ENCODE results near the gene CLTCL1. TPM values are rescaled to one million over a fixed set of nuclear protein-coding genes. Genes with fewer than 3 reads are reported as not detected.
A peak's percentile ranks its signal among the peaks of the same experiment; 100 is the strongest.
"Not testable (repeated sequence)": the region's sequence is repeated elsewhere in the genome, so short reads cannot be mapped to it uniquely, and the experiment has no call there.

CLTCL1 gene
- total RNA-seq, 1 donor, result 7.1 TPM

DNA sequence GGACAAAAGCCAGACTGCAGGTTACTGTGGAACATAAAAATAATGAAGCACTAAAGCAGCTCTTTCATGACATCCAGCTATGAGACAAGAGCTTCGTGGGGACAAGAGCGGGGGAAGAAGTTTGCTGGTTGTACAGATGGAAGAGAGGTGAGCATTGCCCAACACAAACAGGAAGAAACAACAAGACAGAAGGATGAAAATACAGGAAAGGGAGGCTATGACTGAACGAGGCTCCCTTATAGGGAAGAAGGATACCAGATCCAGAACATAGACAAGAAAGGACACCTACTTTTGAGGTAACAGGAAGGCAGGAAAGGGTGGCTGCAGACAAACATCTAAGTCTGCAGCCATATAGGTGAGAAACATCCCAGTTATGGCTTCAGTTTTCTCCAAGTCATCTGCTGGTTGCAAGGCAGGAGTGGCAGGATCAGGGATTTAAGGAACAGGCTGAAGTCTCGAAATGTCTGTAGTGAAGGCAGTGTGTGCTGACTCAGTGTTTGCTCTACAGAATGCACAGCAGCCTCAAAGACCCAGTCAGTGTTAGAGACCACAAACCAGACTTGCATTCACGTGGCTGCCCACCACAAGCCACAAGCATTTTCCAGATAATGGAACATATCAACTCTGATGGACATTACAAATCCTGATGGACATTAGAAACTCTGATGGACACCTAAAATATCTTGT lies 1.9 kb downstream of the CLTCL1 start:
- peak; percentile 56 for DNase-seq (ENCODE audit: low read depth)
- no peak overlapping the region for H3K4me3 ChIP-seq (ENCODE audit: low read depth, low read length)
- TF ChIP-seq, protein P1, sequence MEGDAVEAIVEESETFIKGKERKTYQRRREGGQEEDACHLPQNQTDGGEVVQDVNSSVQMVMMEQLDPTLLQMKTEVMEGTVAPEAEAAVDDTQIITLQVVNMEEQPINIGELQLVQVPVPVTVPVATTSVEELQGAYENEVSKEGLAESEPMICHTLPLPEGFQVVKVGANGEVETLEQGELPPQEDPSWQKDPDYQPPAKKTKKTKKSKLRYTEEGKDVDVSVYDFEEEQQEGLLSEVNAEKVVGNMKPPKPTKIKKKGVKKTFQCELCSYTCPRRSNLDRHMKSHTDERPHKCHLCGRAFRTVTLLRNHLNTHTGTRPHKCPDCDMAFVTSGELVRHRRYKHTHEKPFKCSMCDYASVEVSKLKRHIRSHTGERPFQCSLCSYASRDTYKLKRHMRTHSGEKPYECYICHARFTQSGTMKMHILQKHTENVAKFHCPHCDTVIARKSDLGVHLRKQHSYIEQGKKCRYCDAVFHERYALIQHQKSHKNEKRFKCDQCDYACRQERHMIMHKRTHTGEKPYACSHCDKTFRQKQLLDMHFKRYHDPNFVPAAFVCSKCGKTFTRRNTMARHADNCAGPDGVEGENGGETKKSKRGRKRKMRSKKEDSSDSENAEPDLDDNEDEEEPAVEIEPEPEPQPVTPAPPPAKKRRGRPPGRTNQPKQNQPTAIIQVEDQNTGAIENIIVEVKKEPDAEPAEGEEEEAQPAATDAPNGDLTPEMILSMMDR (IDR thresholded peaks at IDR 0.05; ENCODE audit: insufficient read depth, low read length), result no peak

DNA sequence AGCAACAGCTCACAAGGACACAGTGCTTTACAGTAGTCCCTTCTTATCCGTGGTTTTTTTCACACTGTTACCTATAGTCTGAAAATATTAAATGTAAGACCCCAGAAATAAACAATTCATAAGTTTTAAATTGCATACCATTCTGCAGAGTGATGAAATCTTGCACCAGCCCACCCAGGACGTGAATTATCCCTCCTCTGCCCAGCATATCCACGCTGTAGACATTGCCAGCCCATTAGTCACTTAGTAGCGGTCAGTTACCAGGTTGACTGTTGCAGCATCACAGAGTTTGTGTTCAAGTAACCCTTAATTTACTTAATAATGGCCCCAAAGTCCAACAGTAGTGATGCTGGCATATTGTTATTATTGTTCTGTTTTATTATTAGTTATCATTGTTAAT lies 3.6 kb downstream of the CLTCL1 start:
- DNase-seq (ENCODE audit: low read depth), result peak; percentile 88
- TF ChIP-seq, protein P1 (IDR thresholded peaks at IDR 0.05; ENCODE audit: insufficient read depth, low read length), result no peak
- H3K4me3 ChIP-seq (ENCODE audit: low read depth, low read length), result no peak overlapping the region

DNA sequence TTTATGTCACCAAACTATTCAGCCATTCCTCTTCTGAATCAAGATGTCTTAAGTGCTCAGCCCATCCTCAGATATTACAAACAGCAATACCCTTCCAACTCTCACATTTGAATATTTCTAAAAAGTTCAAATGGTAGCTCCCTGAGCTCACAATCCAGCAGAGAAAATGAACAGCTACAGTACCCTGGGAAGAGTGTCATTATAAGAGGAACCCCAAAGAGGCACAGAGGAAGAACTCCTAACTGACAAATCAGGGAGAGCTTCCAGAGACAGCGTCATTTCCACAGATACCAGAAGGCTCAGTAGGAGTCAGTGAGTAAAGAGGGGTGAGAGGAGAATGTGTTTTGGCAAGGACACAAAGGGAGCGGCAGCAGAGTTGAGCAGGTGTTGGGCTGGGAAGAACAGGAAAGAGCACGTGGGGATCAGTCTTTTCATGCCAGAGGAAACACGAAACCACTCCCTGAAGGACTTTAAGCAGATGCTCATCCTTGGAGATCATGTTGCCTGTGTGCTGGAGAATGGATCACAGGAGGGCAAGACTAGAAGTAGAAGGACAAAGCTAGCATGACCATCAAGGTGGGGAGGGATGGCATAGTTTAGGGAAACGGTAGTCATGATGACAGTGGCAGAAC lies 4.3 kb downstream of the CLTCL1 start:
- TF ChIP-seq, protein P1 (IDR thresholded peaks at IDR 0.05; ENCODE audit: insufficient read depth, low read length), result no peak
- no peak overlapping the region for H3K4me3 ChIP-seq (ENCODE audit: low read depth, low read length)
- DNase-seq (ENCODE audit: low read depth), result peak; percentile 16

DNA sequence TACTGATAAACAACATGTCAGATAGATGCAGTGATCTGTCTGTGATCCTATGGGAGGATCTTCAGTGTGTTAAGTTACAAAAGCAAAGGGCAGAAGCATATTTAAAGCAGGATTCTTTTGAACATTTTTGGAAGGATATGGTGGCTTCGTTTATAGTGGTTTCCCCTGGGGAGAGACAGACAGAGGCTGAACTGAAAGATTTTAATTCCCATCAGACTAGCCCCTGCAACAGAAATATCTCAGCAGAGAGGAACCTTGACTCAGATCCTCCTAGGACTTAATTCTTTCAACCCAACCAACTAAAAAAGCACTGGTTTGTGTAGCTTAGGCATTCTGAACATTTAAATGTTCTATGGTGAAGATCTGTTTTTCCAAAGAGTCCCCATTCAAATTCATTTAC lies 5.7 kb downstream of the CLTCL1 start:
- DNase-seq (ENCODE audit: low read depth), result peak; percentile 11
- no peak overlapping the region for H3K4me3 ChIP-seq (ENCODE audit: low read depth, low read length)
- TF ChIP-seq, protein P1 (IDR thresholded peaks at IDR 0.05; ENCODE audit: insufficient read depth, low read length), result no peak

DNA sequence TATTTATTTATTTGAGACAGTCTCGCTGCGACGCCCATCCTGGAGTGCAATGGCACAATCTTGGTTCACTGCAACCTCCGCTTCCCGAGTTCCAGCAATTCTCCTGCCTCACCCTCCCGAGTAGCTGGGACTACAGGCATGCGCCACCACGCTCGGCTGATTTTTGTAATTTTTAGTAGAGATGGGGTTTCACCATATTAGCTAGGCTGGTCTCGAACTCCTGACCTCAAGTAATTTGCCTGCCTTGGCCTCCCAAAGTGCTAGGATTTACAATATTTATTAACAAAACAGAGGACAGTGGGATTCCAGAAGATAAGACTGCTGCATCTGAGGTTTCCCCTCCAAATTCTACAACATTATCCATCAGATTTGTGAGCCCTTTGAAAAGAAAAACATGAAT lies 12.4 kb downstream of the CLTCL1 start:
- not testable (repeated sequence) for DNase-seq (ENCODE audit: low read depth); H3K4me3 ChIP-seq (ENCODE audit: low read depth, low read length)

DNA sequence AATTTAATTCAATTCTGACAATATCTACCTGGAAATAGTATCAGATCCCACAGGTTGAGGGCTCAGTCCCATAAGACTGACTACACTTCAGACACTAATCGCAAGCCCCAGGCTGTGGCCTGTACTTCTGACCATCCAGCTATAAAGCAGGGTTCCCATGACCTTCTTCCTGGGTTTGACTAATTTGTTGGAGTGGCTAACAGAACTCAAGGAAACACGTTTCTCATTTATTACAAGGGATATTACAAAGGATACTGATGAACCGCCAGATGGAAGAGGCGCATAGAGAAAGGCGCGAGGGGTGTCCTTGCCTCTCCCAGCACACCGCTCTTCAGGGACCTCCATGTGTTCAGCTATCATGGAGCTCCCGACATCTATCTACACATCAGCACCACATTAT lies 13.7 kb downstream of the CLTCL1 start:
- TF ChIP-seq, protein P1 (IDR thresholded peaks at IDR 0.05; ENCODE audit: insufficient read depth, low read length), result no peak
- no peak overlapping the region for H3K4me3 ChIP-seq (ENCODE audit: low read depth, low read length)
- DNase-seq (ENCODE audit: low read depth), result no peak

DNA sequence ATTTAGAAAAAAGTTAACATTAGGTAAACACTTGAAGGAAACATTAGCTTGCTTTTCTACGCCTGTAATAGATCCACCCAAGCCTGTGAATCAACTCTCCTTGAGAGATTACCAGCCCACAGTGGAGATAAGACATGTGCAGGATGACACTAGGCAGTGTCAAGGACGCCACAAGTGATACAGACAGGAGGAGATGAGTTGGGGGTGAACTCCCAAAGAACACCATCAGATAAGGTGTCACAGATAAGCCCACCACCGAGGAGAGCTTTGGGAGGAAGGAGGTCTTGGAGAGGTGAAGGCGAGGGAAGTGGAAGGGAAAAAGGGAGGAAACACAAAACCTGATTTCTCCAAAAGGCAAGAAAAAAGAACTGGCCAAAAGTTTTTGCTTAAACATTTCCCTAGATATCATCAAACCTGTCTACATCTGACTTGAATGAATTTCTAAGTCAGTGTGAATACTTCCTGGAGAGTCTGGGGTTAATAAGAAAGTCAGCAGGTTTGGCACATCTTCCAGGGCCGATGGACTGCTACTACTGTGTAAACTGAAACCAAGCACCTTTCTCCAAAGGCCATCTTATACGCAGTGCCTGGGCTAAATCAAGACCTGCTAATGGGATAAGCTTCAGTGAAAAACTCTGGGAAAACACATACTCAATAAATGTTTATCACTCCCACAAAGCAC lies 15.5 kb downstream of the CLTCL1 start:
- TF ChIP-seq, protein P1 (IDR thresholded peaks at IDR 0.05; ENCODE audit: insufficient read depth, low read length), result no peak
- H3K4me3 ChIP-seq (ENCODE audit: low read depth, low read length), result no peak overlapping the region
- DNase-seq (ENCODE audit: low read depth), result no peak

Data from fibroblast of the aortic adventitia (primary cell).